Measurements from ENCODE around the gene BCOR.

Gene BCOR

GRCh38 chrX:40003428-40004245, 94.1 kb downstream of the BCOR start:
- Histone ChIP-seq H3K4me3 (ENCODE audit: low read length) (peak overlapping the region; percentile 61), H3K27ac (ENCODE audit: low read length) (no peak overlapping the region), H3K9me3 (ENCODE audit: control insufficient read depth, low read depth, low read length) (no peaks in the 10 kb centered on the region), H3K36me3 (ENCODE audit: control insufficient read depth, low read depth, low read length) (no peaks in the 10 kb centered on the region), H3K27me3 (ENCODE audit: control insufficient read depth, insufficient read depth, low read length) (peaks cover 63% of the 10 kb centered on the region), H3K9ac (ENCODE audit: low read length) (no peak overlapping the region), H3K4me1 (ENCODE audit: control insufficient read depth, low read depth, low read length) (peaks cover 45% of the 10 kb centered on the region)

DNA sequence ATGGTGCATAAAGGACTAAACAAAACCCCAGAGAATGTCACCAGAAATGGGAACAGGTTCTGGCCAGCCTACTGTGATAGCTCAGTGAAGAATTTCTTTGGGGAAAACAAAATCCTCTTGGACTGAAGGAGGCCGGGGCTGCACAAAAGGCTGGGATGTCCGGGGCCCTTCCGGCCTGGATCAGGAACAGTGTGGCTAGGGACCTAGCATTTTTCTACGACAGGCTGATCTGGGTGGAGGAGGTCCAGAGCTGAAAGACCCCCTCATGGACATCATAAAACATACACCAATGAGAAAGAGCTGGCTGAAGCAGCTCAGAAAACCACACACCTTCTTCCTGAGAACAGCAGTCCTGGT, 94.7 kb downstream of the BCOR start:
- H3K27me3 ChIP-seq (ENCODE audit: control insufficient read depth, insufficient read depth, low read length): peaks cover 57% of the 10 kb centered on the region
- H3K4me3 ChIP-seq (ENCODE audit: low read length): no peak overlapping the region
- H3K9ac ChIP-seq (ENCODE audit: low read length): no peak overlapping the region
- H3K27ac ChIP-seq (ENCODE audit: low read length): no peak overlapping the region
- no peaks in the 10 kb centered on the region for H3K9me3 ChIP-seq (ENCODE audit: control insufficient read depth, low read depth, low read length)
- H3K4me1 ChIP-seq (ENCODE audit: control insufficient read depth, low read depth, low read length): peaks cover 39% of the 10 kb centered on the region
- no peaks in the 10 kb centered on the region for H3K36me3 ChIP-seq (ENCODE audit: control insufficient read depth, low read depth, low read length)
